Nucleus accumbens (tissue), 56 donors: ENCODE measurements around the gene SYNJ2.

ENCODE experiments used
- DNase-seq, 56 donors: peaks; one replicate each; lab custom pipeline; 2025; lab: John Stamatoyannopoulos, UW

Gene SYNJ2

GRCh38 chr6:158024566-158025297, 43.1 kb downstream of the SYNJ2 start:
- no peak for DNase-seq

- peak in 18 of 56 donors; percentile 24 to 80 (median 38) for DNase-seq
These were observed 44.6 kb downstream of the SYNJ2 start for GRCh38 chr6:158026054-158026900.

GRCh38 chr6:158026901-158027589, 45.4 kb downstream of the SYNJ2 start:
- peak in 7 of 56 donors; percentile 28 to 64 (median 39) for DNase-seq

- DNase-seq = peak in 1 of 56 donors; percentile 64
These were observed 46.1 kb downstream of the SYNJ2 start for GRCh38 chr6:158027590-158028285.

DNA sequence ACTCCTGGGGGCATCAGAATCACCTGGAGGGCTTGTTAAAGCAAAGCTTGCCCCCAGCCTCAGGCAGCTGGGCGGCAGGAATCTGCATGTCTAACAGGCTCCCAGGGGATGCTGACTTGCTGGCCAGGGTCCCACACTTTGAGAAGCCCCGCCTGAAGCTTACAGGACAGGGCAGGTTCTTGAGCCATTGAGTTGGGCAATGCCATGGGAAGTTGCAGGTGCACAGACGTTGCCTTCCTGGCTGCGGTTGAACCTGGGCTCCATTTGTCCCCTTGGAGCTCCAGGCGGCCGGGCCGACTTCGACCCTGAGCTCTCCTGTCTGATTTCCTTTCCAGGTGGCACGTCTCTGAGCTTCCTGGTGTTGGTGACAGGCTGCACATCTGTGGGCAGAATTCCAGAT, 46.8 kb downstream of the SYNJ2 start:
- DNase-seq = no peak

- no peak for DNase-seq
These were observed 47.2 kb downstream of the SYNJ2 start for GRCh38 chr6:158028876-158029275.

- DNase-seq = no peak
These were observed 48.1 kb downstream of the SYNJ2 start for GRCh38 chr6:158029668-158030230.

GRCh38 chr6:158030380-158031300, 49.0 kb downstream of the SYNJ2 start:
- no peak for DNase-seq

- DNase-seq = peak in 1 of 56 donors; percentile 28
These were observed 50.0 kb downstream of the SYNJ2 start for GRCh38 chr6:158031381-158032353.

GRCh38 chr6:158032354-158032733, 50.7 kb downstream of the SYNJ2 start:
- DNase-seq = no peak

- DNase-seq = no peak
These were observed 51.6 kb downstream of the SYNJ2 start for GRCh38 chr6:158033077-158033750.

DNA sequence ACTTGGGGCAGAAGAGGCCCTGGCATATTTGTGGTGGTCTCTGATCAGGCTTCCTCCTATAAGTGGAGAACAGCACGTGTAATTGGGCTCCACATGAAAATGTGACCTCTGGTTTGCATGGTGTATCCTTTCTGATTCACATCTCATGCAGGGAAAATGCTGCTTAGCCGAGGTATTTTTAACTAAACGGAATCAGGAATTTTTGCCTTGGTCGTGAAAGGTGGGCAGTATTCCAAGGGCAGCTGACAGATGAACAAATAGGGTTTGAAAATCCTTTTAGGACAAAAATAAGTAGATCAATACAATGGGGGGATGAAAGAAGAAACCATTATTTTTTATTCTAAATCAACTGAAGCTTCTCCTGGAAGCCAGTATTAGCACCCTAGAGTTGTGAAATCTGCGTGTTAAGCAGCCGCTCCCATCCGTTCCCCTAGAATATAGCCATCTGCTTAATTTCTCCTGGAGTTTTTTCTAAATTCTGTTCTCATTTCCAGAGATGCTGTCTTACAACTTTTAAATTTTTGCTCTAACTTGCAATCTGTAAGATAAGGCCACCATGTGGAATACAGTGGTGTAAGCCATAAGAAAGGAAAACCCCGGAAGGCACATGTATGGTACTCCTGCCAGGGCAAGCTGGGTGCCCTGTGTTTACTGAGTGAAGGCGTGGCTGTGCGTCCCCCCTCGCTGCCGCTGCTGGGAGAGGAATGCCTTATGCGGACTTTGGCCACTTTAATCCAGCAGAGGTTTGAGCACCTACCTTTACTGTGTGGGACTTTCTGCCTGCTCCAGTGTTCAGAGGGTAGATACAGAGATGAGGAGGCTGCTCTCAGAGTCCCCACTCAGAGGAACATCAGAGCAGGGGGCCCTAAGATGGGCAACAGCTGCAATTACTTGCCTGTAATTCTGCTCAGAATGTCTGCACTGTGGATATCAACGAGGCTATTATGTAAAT, 52.4 kb downstream of the SYNJ2 start:
- peak in 1 of 56 donors; percentile 19 for DNase-seq

GRCh38 chr6:158036261-158036660, 54.6 kb downstream of the SYNJ2 start:
- DNase-seq = no peak

- no peak for DNase-seq
These were observed 55.4 kb downstream of the SYNJ2 start for GRCh38 chr6:158037021-158037420.

GRCh38 chr6:158037771-158038170, 56.1 kb downstream of the SYNJ2 start:
- DNase-seq = no peak
